WERI-Rb-1 (cell line): ENCODE data around the gene PLXND1.
A peak's percentile ranks its signal among the peaks of the same experiment; 100 is the strongest.

Source experiments
- DNase-seq: peaks from one replicate; pipeline ENCODE4 v3.0.0-alpha.2; 2020
- H3K27ac ChIP-seq: fragments of 250-450 bp; sonication (Bioruptor Pico); 2 replicates; pipeline ENCODE4 v1.5.1; 2020; ENCODE audit warnings: mild to moderate bottlenecking, moderate library complexity
- H3K27me3 ChIP-seq: fragments of 250-450 bp; sonication (Bioruptor Pico); 2 replicates; pipeline ENCODE4 v1.5.1; 2021; ENCODE audit warnings: mild to moderate bottlenecking, low read depth, moderate library complexity; ENCODE audit not compliant: insufficient read depth, severe bottlenecking
- H3K36me3 ChIP-seq: fragments of 250-450 bp; sonication (Bioruptor Pico); 2 replicates; pipeline ENCODE4 v1.5.1; 2020; ENCODE audit warnings: mild to moderate bottlenecking, moderate library complexity
- H3K4me3 ChIP-seq: 2 replicates; pipeline ENCODE4 v1.5.1; 2011; ENCODE audit warnings: low read depth, mild to moderate bottlenecking, control low read depth, low read length
- H3K9me3 ChIP-seq: fragments of 250-450 bp; sonication (Bioruptor Pico); 2 replicates; pipeline ENCODE4 v1.5.1; 2021; ENCODE audit warnings: mild to moderate bottlenecking, moderate library complexity; ENCODE audit not compliant: severe bottlenecking
- CTCF ChIP-seq: IDR thresholded peaks from 2 replicates; pipeline ENCODE4 v1.5.1; 2011; ENCODE audit warnings: low read depth, mild to moderate bottlenecking, control low read depth, inconsistent platforms, low read length

Gene PLXND1

GRCh38 chr3:129602730-129603560, 3.5 kb downstream of the PLXND1 start:
- peaks cover 7% of the 10 kb centered on the region for H3K27me3 ChIP-seq
- no peak overlapping the region; the same call in 1 of the 2 replicates for H3K27ac ChIP-seq
- DNase-seq = no peak
- no peak for TF ChIP-seq CTCF
- no peak overlapping the region for H3K4me3 ChIP-seq
- no peaks in the 10 kb centered on the region for H3K36me3 ChIP-seq
- no peaks in the 10 kb centered on the region for H3K9me3 ChIP-seq

GRCh38 chr3:129602309-129602708, 4.2 kb downstream of the PLXND1 start:
- DNase-seq = peak; percentile 39

GRCh38 chr3:129601713-129602112, 4.8 kb downstream of the PLXND1 start:
- no peaks in the 10 kb centered on the region for H3K9me3 ChIP-seq
- no peak overlapping the region for H3K4me3 ChIP-seq
- no peaks in the 10 kb centered on the region for H3K36me3 ChIP-seq
- no peak for TF ChIP-seq CTCF
- H3K27me3 ChIP-seq = peaks cover 7% of the 10 kb centered on the region
- H3K27ac ChIP-seq = no peak overlapping the region
- no peak for DNase-seq

More at GRCh38 chr3:129602309-129602708, 4.2 kb downstream of the PLXND1 start:
- TF ChIP-seq CTCF = no peak
- peaks cover 7% of the 10 kb centered on the region for H3K27me3 ChIP-seq
- H3K9me3 ChIP-seq = no peaks in the 10 kb centered on the region
- no peak overlapping the region for H3K4me3 ChIP-seq
- H3K36me3 ChIP-seq = no peaks in the 10 kb centered on the region
- no peak overlapping the region; the same call in 1 of the 2 replicates for H3K27ac ChIP-seq

GRCh38 chr3:129600348-129600747, 6.1 kb downstream of the PLXND1 start:
- no peak overlapping the region for H3K4me3 ChIP-seq
- no peak for DNase-seq
- TF ChIP-seq CTCF = no peak
- peaks cover under 1% of the 10 kb centered on the region for H3K27me3 ChIP-seq
- no peak overlapping the region for H3K27ac ChIP-seq
- H3K36me3 ChIP-seq = no peaks in the 10 kb centered on the region
- H3K9me3 ChIP-seq = no peaks in the 10 kb centered on the region

- DNase-seq = no peak
These were observed 6.9 kb downstream of the PLXND1 start for GRCh38 chr3:129599607-129600006.

More at GRCh38 chr3:129599607-129600006, 6.9 kb downstream of the PLXND1 start:
- H3K9me3 ChIP-seq = no peaks in the 10 kb centered on the region
- no peaks in the 10 kb centered on the region for H3K36me3 ChIP-seq
- no peak for TF ChIP-seq CTCF
- H3K4me3 ChIP-seq = no peak overlapping the region
- no peaks in the 10 kb centered on the region for H3K27me3 ChIP-seq
- no peak overlapping the region for H3K27ac ChIP-seq
